ENCODE data around the gene ZFP90.

The ZFP90 gene

GRCh38 chr16:68575082-68575481, 36.0 kb downstream of the ZFP90 start:
- no peaks in the 10 kb centered on the region for H3K79me2 ChIP-seq (ENCODE audit: control insufficient read depth, low read length)
- no peaks in the 10 kb centered on the region for H3K9me2 ChIP-seq (replicated peaks; ENCODE audit: control insufficient read depth, low read length)
- TF ChIP-seq EZH2phosphoT487 (IDR thresholded peaks at IDR 0.05; ENCODE audit: borderline replicate concordance, low read length) = no peak
- TF ChIP-seq, protein P1, sequence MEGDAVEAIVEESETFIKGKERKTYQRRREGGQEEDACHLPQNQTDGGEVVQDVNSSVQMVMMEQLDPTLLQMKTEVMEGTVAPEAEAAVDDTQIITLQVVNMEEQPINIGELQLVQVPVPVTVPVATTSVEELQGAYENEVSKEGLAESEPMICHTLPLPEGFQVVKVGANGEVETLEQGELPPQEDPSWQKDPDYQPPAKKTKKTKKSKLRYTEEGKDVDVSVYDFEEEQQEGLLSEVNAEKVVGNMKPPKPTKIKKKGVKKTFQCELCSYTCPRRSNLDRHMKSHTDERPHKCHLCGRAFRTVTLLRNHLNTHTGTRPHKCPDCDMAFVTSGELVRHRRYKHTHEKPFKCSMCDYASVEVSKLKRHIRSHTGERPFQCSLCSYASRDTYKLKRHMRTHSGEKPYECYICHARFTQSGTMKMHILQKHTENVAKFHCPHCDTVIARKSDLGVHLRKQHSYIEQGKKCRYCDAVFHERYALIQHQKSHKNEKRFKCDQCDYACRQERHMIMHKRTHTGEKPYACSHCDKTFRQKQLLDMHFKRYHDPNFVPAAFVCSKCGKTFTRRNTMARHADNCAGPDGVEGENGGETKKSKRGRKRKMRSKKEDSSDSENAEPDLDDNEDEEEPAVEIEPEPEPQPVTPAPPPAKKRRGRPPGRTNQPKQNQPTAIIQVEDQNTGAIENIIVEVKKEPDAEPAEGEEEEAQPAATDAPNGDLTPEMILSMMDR (IDR thresholded peaks at IDR 0.05; ENCODE audit: low read depth, low read length, poor library complexity, severe bottlenecking) = no peak
- no peaks in the 10 kb centered on the region for H4K20me1 ChIP-seq (ENCODE audit: control insufficient read depth, insufficient read depth, low read depth, low read length)
- no peak overlapping the region for H3K4me3 ChIP-seq (ENCODE audit: low read length)
- H3F3A ChIP-seq (ENCODE audit: control insufficient read depth, insufficient read depth) = no peaks in the 10 kb centered on the region
- peaks cover 27% of the 10 kb centered on the region for H3K9me3 ChIP-seq (ENCODE audit: control insufficient read depth, insufficient read depth, low read length)
- no peaks in the 10 kb centered on the region for H3K4me1 ChIP-seq (ENCODE audit: control insufficient read depth, low read length)
- H3K27me3 ChIP-seq (ENCODE audit: control insufficient read depth, low read length) = no peaks in the 10 kb centered on the region
- H3K4me2 ChIP-seq (ENCODE audit: low read length) = no peak overlapping the region
- H3K36me3 ChIP-seq (ENCODE audit: control insufficient read depth, low read length) = no peaks in the 10 kb centered on the region
- H3K27ac ChIP-seq (ENCODE audit: low read depth, low read length) = no peak overlapping the region

- no peaks in the 10 kb centered on the region for H3F3A ChIP-seq (ENCODE audit: control insufficient read depth, insufficient read depth)
- H3K4me3 ChIP-seq (ENCODE audit: low read length) = no peak overlapping the region
- no peaks in the 10 kb centered on the region for H3K4me1 ChIP-seq (ENCODE audit: control insufficient read depth, low read length)
- no peaks in the 10 kb centered on the region for H3K9me2 ChIP-seq (replicated peaks; ENCODE audit: control insufficient read depth, low read length)
- H3K4me2 ChIP-seq (ENCODE audit: low read length) = no peak overlapping the region
- no peaks in the 10 kb centered on the region for H3K36me3 ChIP-seq (ENCODE audit: control insufficient read depth, low read length)
- no peaks in the 10 kb centered on the region for H4K20me1 ChIP-seq (ENCODE audit: control insufficient read depth, insufficient read depth, low read depth, low read length)
- peaks cover 25% of the 10 kb centered on the region; the same call in 1 of the 2 replicates for H3K9me3 ChIP-seq (ENCODE audit: control insufficient read depth, insufficient read depth, low read length)
- H3K27me3 ChIP-seq (ENCODE audit: control insufficient read depth, low read length) = no peaks in the 10 kb centered on the region
- TF ChIP-seq, protein P1 (IDR thresholded peaks at IDR 0.05; ENCODE audit: low read depth, low read length, poor library complexity, severe bottlenecking) = no peak
- no peak for TF ChIP-seq EZH2phosphoT487 (IDR thresholded peaks at IDR 0.05; ENCODE audit: borderline replicate concordance, low read length)
- no peaks in the 10 kb centered on the region for H3K79me2 ChIP-seq (ENCODE audit: control insufficient read depth, low read length)
- no peak overlapping the region for H3K27ac ChIP-seq (ENCODE audit: low read depth, low read length)
Observed at GRCh38 chr16:68577352-68577853, 38.3 kb downstream of the ZFP90 start.

GRCh38 chr16:68590201-68590994, 51.3 kb downstream of the ZFP90 start:
- no peaks in the 10 kb centered on the region for H4K20me1 ChIP-seq (ENCODE audit: control insufficient read depth, insufficient read depth, low read depth, low read length)
- H3K79me2 ChIP-seq (ENCODE audit: control insufficient read depth, low read length) = no peaks in the 10 kb centered on the region
- no peaks in the 10 kb centered on the region for H3K36me3 ChIP-seq (ENCODE audit: control insufficient read depth, low read length)
- H3K4me3 ChIP-seq (ENCODE audit: low read length) = no peak overlapping the region
- H3K9me2 ChIP-seq (replicated peaks; ENCODE audit: control insufficient read depth, low read length) = no peaks in the 10 kb centered on the region
- H3K4me2 ChIP-seq (ENCODE audit: low read length) = no peak overlapping the region
- no peaks in the 10 kb centered on the region for H3K9me3 ChIP-seq (ENCODE audit: control insufficient read depth, insufficient read depth, low read length)
- H3K27me3 ChIP-seq (ENCODE audit: control insufficient read depth, low read length) = no peaks in the 10 kb centered on the region
- no peaks in the 10 kb centered on the region for H3F3A ChIP-seq (ENCODE audit: control insufficient read depth, insufficient read depth)
- no peak for TF ChIP-seq EZH2phosphoT487 (IDR thresholded peaks at IDR 0.05; ENCODE audit: borderline replicate concordance, low read length)
- TF ChIP-seq, protein P1 (IDR thresholded peaks at IDR 0.05; ENCODE audit: low read depth, low read length, poor library complexity, severe bottlenecking) = peak; percentile 76
- no peaks in the 10 kb centered on the region for H3K4me1 ChIP-seq (ENCODE audit: control insufficient read depth, low read length)
- no peak overlapping the region for H3K27ac ChIP-seq (ENCODE audit: low read depth, low read length)
